NB4 (cell line): ENCODE results near the gene CYP2D6.

ENCODE experiments used
- MYC ChIP-seq: IDR thresholded peaks from 2 replicates; pipeline ENCODE4 v1.6.1; 2011; ENCODE audit warnings: low read depth, low read length
- POLR2A ChIP-seq: IDR thresholded peaks from 2 replicates; pipeline ENCODE4 v1.6.1; 2011; ENCODE audit warnings: mild to moderate bottlenecking; ENCODE audit not compliant: insufficient read length; ENCODE audit errors: extremely low read depth
- TF ChIP-seq, protein P1 (sequence below): IDR thresholded peaks from one replicate; pipeline ENCODE4 v1.5.1; 2012; ENCODE audit warnings: low read depth, low read length

DNA sequence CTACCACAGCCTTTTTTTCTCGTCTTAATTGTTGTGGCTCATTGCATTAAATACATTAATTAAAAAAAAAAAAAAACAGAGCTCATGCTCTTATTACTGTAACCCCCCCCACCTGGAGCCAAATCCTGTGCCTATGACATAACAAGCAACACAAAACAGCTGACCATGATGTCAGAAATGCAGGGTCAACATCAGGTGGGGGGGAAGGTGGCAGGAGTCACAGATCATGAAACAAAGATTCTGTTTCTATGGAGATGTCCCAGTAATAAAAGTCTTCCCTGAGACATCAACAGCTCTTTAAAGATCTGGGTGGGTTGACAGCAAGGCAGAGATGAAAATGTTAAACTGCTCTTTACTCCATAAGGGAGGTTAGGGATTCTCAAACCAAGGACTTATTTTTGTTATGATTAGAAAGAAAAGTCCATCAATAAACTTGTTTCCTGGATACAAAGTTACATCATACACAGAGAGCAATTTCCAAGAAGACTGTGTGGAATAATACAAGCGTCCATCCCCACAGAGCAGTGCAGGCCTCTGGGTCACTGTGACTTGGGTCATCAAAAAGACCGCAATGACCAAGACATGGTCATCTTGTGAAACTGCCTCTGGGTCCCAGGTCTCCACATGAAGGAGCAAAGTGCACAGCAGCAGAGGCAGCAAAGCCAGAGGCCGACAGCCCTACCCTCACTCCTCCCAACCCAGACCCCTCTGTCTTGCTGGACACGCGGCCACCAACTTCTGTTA is 42.7 kb upstream of the CYP2D6 start:
- TF ChIP-seq POLR2A (no peak), MYC (no peak)
- TF ChIP-seq, protein P1, sequence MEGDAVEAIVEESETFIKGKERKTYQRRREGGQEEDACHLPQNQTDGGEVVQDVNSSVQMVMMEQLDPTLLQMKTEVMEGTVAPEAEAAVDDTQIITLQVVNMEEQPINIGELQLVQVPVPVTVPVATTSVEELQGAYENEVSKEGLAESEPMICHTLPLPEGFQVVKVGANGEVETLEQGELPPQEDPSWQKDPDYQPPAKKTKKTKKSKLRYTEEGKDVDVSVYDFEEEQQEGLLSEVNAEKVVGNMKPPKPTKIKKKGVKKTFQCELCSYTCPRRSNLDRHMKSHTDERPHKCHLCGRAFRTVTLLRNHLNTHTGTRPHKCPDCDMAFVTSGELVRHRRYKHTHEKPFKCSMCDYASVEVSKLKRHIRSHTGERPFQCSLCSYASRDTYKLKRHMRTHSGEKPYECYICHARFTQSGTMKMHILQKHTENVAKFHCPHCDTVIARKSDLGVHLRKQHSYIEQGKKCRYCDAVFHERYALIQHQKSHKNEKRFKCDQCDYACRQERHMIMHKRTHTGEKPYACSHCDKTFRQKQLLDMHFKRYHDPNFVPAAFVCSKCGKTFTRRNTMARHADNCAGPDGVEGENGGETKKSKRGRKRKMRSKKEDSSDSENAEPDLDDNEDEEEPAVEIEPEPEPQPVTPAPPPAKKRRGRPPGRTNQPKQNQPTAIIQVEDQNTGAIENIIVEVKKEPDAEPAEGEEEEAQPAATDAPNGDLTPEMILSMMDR: no peak
